Astrocyte of the spinal cord (primary cell): Measurements from ENCODE around the gene MZF1.

Source experiments
- DNase-seq: peaks from one replicate; pipeline ENCODE4 v3.0.0; 2011; ENCODE audit warnings: low read depth, low spot score
- H3K4me3 ChIP-seq: 2 replicates; pipeline ENCODE4 v1.5.1; 2011; ENCODE audit warnings: low read depth, mild to moderate bottlenecking, low read length, moderate library complexity
- CTCF ChIP-seq: IDR thresholded peaks from 2 replicates; pipeline ENCODE4 v1.5.1; 2012; ENCODE audit warnings: low read depth, mild to moderate bottlenecking, low read length, inconsistent platforms
- in situ Hi-C: cut with HindIII; loops from 2 replicates; pipeline ENCODE4 v1.10.0; 2017; ENCODE audit warnings: low sequenced_read_pairs

The MZF1 gene

GRCh38 chr19:58560921-58561320 is 12.2 kb downstream of the MZF1 start:
- no peak overlapping the region for H3K4me3 ChIP-seq
- DNase-seq = no peak
- in situ Hi-C loops = no loop called here
- no peak for TF ChIP-seq CTCF

GRCh38 chr19:58560007-58560887 is 12.9 kb downstream of the MZF1 start:
- H3K4me3 ChIP-seq = peak overlapping the region; percentile 100
- no peak for TF ChIP-seq CTCF
- in situ Hi-C loops = no loop called here
- no peak for DNase-seq

- in situ Hi-C loops = no loop called here
- no peak for TF ChIP-seq CTCF
- H3K4me3 ChIP-seq = peak overlapping the region; percentile 100
- peak; percentile 90 for DNase-seq
Measured at GRCh38 chr19:58559275-58560006, 13.7 kb downstream of the MZF1 start.

- DNase-seq = peak; percentile 99
- no peak for TF ChIP-seq CTCF
- in situ Hi-C loops = no loop called here
- H3K4me3 ChIP-seq = peak overlapping the region; percentile 100
Measured at GRCh38 chr19:58558623-58559274, 14.4 kb downstream of the MZF1 start.

GRCh38 chr19:58558066-58558622 is 15.0 kb downstream of the MZF1 start, which contains the start of gene UBE2M:
TSS of gene UBE2M (minus strand) at chr19:58558611. CDS start at chr19:58558381, 230 bp downstream.
- peak; percentile 35 for DNase-seq
- TF ChIP-seq CTCF = no peak
- in situ Hi-C loops = no loop called here
- H3K4me3 ChIP-seq = peak within 1 kb of the TSS; percentile 100
